ENCODE measurements around the gene GAL3ST2. TPM values are rescaled to one million over a fixed set of nuclear protein-coding genes. Genes with fewer than 3 reads are reported as not detected.

Gene GAL3ST2
- total RNA-seq, 3 donors from 2014 or later (not counting 1 experiment from before 2014, with no cell fraction given), result 0.88 TPM; not detected in 2

GRCh38 chr2:241733391-241734207 lies 43.0 kb upstream of the GAL3ST2 start:
- peak overlapping the region; percentile 73 for H3K27ac ChIP-seq (ENCODE audit: low read length)
- intact Hi-C loops (cut with micrococcal nuclease), result loop anchor here (1.0 kb wide), 1 partner anchor 31 kb away; the partner anchor contains the start of gene ING5

GRCh38 chr2:241734208-241734466 lies 42.5 kb upstream of the GAL3ST2 start:
- H3K4me1 ChIP-seq (ENCODE audit: control insufficient read depth, insufficient read depth, low read length), result peaks cover 31% of the 10 kb centered on the region
- Mint-ChIP-seq H3K27me3 (ENCODE audit: low read depth in 2 of 2) (no peaks in the 10 kb centered on the region), H3K9me3 (no peaks in the 10 kb centered on the region), H3K4me1 (peaks cover 19 to 27% of the 10 kb centered on the region in 2 donors), H3K27ac (peak overlapping the region; percentile 31 to 65), H3K4me3 (peak overlapping the region; percentile 77), H3K36me3 (no peaks in the 10 kb centered on the region)
- no peaks in the 10 kb centered on the region for H3K36me3 ChIP-seq (ENCODE audit: control insufficient read depth, insufficient read depth, low read length)
- DNase-seq, result no peak
- H3K9me3 ChIP-seq (ENCODE audit: control insufficient read depth, insufficient read depth, low read length), result no peaks in the 10 kb centered on the region
- TF ChIP-seq, protein P1, sequence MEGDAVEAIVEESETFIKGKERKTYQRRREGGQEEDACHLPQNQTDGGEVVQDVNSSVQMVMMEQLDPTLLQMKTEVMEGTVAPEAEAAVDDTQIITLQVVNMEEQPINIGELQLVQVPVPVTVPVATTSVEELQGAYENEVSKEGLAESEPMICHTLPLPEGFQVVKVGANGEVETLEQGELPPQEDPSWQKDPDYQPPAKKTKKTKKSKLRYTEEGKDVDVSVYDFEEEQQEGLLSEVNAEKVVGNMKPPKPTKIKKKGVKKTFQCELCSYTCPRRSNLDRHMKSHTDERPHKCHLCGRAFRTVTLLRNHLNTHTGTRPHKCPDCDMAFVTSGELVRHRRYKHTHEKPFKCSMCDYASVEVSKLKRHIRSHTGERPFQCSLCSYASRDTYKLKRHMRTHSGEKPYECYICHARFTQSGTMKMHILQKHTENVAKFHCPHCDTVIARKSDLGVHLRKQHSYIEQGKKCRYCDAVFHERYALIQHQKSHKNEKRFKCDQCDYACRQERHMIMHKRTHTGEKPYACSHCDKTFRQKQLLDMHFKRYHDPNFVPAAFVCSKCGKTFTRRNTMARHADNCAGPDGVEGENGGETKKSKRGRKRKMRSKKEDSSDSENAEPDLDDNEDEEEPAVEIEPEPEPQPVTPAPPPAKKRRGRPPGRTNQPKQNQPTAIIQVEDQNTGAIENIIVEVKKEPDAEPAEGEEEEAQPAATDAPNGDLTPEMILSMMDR (IDR thresholded peaks at IDR 0.05), result no peak
- no peaks in the 10 kb centered on the region for H3K27me3 ChIP-seq (ENCODE audit: control insufficient read depth, insufficient read depth, low read length)
- no peak for ATAC-seq
- peak overlapping the region; percentile 31 for H3K4me3 ChIP-seq (ENCODE audit: low read length)
- peak overlapping the region; percentile 73 for H3K27ac ChIP-seq (ENCODE audit: low read length)
- under 1% methylated on average over 25 of the region's 25 CpGs for WGBS (ENCODE audit: insufficient coverage)
- intact Hi-C loops (cut with micrococcal nuclease), result loop anchor here (1.0 kb wide), 1 partner anchor 32 kb away; the partner anchor contains the start of gene ING5

More at GRCh38 chr2:241733391-241734207, 43.0 kb upstream of the GAL3ST2 start:
- ATAC-seq (no peak), DNase-seq (no peak)
- Histone ChIP-seq H3K27me3 (ENCODE audit: control insufficient read depth, insufficient read depth, low read length) (no peaks in the 10 kb centered on the region), H3K4me3 (ENCODE audit: low read length) (peak overlapping the region; percentile 31), H3K36me3 (ENCODE audit: control insufficient read depth, insufficient read depth, low read length) (no peaks in the 10 kb centered on the region), H3K4me1 (ENCODE audit: control insufficient read depth, insufficient read depth, low read length) (peaks cover 31% of the 10 kb centered on the region), H3K9me3 (ENCODE audit: control insufficient read depth, insufficient read depth, low read length) (no peaks in the 10 kb centered on the region)
- TF ChIP-seq, protein P1 (IDR thresholded peaks at IDR 0.05), result no peak
- Mint-ChIP-seq H3K27ac (peak overlapping the region; percentile 48 to 65), H3K36me3 (no peaks in the 10 kb centered on the region), H3K4me3 (peak overlapping the region; percentile 77), H3K4me1 (peaks cover 19 to 27% of the 10 kb centered on the region in 2 donors), H3K9me3 (no peaks in the 10 kb centered on the region), H3K27me3 (ENCODE audit: low read depth in 2 of 2) (no peaks in the 10 kb centered on the region)
- WGBS (ENCODE audit: insufficient coverage), result 88% methylated on average over 21 of the region's 23 CpGs

- intact Hi-C loops (cut with micrococcal nuclease), result loop anchor here (1.0 kb wide), 1 partner anchor 32 kb away; the partner anchor contains the start of gene ING5
- Mint-ChIP-seq H3K9me3 (no peaks in the 10 kb centered on the region), H3K27me3 (ENCODE audit: low read depth in 2 of 2) (no peaks in the 10 kb centered on the region), H3K27ac (peak within 1 kb of the TSS; percentile 31 to 65), H3K4me3 (peak within 1 kb of the TSS; percentile 80), H3K4me1 (peaks cover 20 to 30% of the 10 kb centered on the region in 2 donors), H3K36me3 (no peaks in the 10 kb centered on the region)
- Histone ChIP-seq H3K36me3 (ENCODE audit: control insufficient read depth, insufficient read depth, low read length) (no peaks in the 10 kb centered on the region), H3K27ac (ENCODE audit: low read length) (peak within 1 kb of the TSS; percentile 73), H3K4me1 (ENCODE audit: control insufficient read depth, insufficient read depth, low read length) (peaks cover 34% of the 10 kb centered on the region), H3K9me3 (ENCODE audit: control insufficient read depth, insufficient read depth, low read length) (no peaks in the 10 kb centered on the region), H3K27me3 (ENCODE audit: control insufficient read depth, insufficient read depth, low read length) (no peaks in the 10 kb centered on the region), H3K4me3 (ENCODE audit: low read length) (peak within 1 kb of the TSS; percentile 80)
- DNase-seq (peak; percentile 94), ATAC-seq (peak; percentile 93 to 98 (median 95))
- TF ChIP-seq, protein P1 (IDR thresholded peaks at IDR 0.05), result no peak
- under 1% methylated on average over 98 of the region's 98 CpGs for WGBS (ENCODE audit: insufficient coverage)
Observed at GRCh38 chr2:241734467-241735208, 42.0 kb upstream of the GAL3ST2 start, which contains the start of gene D2HGDH. D2HGDH (plus strand) TSS chr2:241734630; CDS start chr2:241735225, 595 bp downstream.
